ENCODE results near the gene ETNK2.
A peak's percentile ranks its signal among the peaks of the same experiment; 100 is the strongest.

Gene ETNK2

DNA sequence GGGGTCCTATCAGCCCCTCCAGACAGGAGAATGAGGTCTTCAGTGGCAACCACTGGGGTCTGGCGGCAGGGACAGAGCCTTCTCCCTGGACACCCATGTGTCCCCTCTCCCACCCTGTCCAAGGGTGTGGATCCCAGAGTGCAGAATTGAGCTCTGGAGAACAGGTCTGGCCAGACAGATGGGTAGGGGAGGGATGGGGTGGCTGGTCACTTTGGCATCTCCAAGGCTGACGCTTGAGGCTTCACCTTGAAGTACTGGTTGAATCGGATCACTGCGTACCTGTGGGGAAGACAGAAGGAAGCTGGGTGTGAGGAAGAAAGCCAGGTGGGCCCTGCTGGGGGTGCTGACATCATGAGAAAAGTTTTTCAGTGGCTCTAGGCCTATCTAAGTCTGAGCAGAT lies 19.9 kb downstream of the ETNK2 start:
- H3K4me3 ChIP-seq (ENCODE audit: low read depth, low read length), result no peak overlapping the region
- peaks cover 17% of the 10 kb centered on the region for H3K36me3 ChIP-seq (ENCODE audit: control insufficient read depth, insufficient read depth, low read length)
- H3K27ac ChIP-seq (ENCODE audit: low read depth, low read length), result no peak overlapping the region
- H3K9me3 ChIP-seq (ENCODE audit: control insufficient read depth, insufficient read depth, low read length), result no peaks in the 10 kb centered on the region
- H3K27me3 ChIP-seq (ENCODE audit: control insufficient read depth, insufficient read depth, low read length), result no peaks in the 10 kb centered on the region
- peaks cover 13% of the 10 kb centered on the region for H3K4me1 ChIP-seq (ENCODE audit: control insufficient read depth, insufficient read depth, low read length)
- H3K9ac ChIP-seq (ENCODE audit: low read depth, low read length), result no peak overlapping the region

DNA sequence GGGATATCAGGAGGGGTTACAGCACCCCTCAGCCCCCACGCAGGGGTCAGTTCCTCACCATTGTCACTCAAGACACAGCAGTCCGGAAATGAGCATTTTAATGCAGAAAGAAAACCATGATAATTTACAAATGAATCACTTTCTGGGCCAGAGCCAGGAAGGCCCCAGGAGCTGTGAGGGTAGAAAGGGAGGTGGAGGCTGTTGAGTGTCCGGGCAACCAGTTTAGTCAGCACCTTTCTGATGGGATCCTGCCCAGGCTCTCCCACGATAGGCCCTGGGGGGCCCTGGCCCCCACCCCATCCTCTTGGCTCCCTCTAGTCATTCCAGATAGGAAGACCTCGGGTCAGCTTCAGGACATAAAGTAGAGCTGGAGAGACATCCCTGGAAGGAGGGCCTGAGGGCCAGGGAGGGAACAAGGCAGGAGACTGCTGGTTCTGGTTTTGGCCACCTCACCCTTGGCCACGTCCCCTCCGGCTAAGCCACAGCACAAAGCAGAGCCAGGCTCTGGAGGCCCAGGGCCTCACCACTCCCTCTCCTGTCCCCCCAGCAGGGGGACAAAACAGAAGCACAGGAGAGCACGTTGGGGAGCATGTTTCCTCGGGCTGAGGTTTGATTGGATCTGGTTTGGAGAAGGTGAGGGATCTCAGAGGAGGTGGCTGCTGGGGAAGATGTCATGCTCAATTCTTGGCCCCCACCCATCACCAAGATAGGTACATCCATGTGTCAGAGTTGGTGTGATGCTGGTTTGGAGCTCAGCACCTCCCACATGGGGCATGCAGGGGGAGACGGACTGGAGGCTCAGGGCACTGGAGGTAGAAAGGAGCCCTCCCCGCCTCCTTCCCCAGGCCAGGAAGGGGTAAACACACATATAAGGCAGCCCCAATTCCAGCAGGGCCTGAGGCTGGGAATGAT lies 20.6 kb downstream of the ETNK2 start:
- H3K4me1 ChIP-seq (ENCODE audit: control insufficient read depth, insufficient read depth, low read length), result peaks cover 13% of the 10 kb centered on the region
- H3K4me3 ChIP-seq (ENCODE audit: low read depth, low read length), result no peak overlapping the region
- H3K9me3 ChIP-seq (ENCODE audit: control insufficient read depth, insufficient read depth, low read length), result no peaks in the 10 kb centered on the region
- H3K36me3 ChIP-seq (ENCODE audit: control insufficient read depth, insufficient read depth, low read length), result peaks cover 25% of the 10 kb centered on the region
- no peaks in the 10 kb centered on the region for H3K27me3 ChIP-seq (ENCODE audit: control insufficient read depth, insufficient read depth, low read length)
- H3K27ac ChIP-seq (ENCODE audit: low read depth, low read length), result no peak overlapping the region
- H3K9ac ChIP-seq (ENCODE audit: low read depth, low read length), result no peak overlapping the region

DNA sequence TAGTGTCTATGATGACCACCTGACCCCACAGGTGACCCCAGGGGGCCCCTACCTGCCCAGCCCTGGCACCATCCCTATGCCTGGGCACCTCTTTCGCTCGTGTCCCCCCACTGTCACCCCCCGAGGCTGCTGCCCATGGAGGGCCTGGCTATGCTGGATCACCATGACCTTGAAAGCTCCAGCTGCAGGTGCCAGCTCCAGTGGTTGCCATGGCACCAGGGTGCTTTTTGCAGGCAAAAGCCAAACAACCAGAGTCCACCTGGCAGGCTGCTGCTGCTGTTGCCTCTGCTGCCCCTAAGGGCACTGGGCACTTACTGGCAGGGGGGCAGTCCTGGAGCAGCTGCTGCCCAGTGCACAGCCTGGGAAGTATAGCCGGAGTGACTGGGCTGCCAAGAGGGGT lies 21.7 kb downstream of the ETNK2 start:
- Histone ChIP-seq H3K36me3 (ENCODE audit: control insufficient read depth, insufficient read depth, low read length) (peaks cover 35% of the 10 kb centered on the region), H3K4me3 (ENCODE audit: low read depth, low read length) (no peak overlapping the region), H3K27me3 (ENCODE audit: control insufficient read depth, insufficient read depth, low read length) (no peaks in the 10 kb centered on the region), H3K9me3 (ENCODE audit: control insufficient read depth, insufficient read depth, low read length) (no peaks in the 10 kb centered on the region), H3K4me1 (ENCODE audit: control insufficient read depth, insufficient read depth, low read length) (peaks cover 13% of the 10 kb centered on the region), H3K27ac (ENCODE audit: low read depth, low read length) (no peak overlapping the region), H3K9ac (ENCODE audit: low read depth, low read length) (no peak overlapping the region)

DNA sequence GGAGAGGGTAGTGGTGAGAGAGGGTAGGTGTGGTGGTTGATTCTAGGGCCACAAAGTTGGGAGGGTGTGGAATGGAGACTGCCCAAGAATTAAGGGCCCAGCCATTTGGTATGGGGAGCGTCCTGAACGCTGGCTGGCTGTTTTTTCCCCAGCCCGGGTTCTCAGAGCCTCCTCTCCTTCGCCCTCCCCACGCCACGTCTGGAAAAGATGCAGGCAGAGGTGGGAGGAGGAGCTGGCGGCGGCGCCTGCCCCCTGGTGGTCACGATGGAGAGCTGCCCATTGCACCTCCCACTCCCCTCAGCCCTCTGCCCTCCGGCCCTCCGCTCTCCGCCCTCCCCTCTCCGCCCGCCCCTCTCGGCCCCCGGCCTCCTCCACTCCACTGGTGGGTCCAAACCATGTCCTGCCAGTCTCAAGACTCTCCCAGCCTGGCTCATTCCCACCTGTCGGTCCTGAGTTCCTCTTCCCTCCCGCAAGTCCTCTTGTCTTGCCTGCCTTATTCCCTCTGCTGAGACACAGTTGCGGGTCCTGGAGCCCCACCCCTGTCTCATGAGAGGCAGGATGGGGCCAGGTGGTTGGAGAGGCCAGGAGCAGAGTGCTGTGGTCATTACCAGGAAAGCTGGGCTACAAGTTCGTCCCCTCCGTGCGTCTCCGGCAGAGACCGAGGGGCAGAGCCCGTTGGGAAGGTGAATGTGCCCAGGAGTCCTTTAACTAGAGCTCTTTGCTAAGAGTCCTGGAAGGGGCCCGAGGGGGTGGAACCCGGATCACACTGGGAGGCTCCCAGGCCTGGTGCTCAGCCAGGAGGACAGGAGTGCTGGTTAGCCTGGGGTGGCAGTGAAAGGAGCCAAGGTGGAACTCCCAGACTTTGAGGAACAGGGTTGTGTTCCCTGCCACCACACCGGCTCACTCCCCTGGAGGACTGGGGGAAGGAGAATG lies 22.6 kb downstream of the ETNK2 start:
- H3K36me3 ChIP-seq (ENCODE audit: control insufficient read depth, insufficient read depth, low read length), result peaks cover 45% of the 10 kb centered on the region
- peak overlapping the region; percentile 37; the same call in 1 of the 2 replicates for H3K4me3 ChIP-seq (ENCODE audit: low read depth, low read length)
- H3K27ac ChIP-seq (ENCODE audit: low read depth, low read length), result peak overlapping the region; percentile 25
- H3K9ac ChIP-seq (ENCODE audit: low read depth, low read length), result no peak overlapping the region
- peaks cover 13% of the 10 kb centered on the region for H3K4me1 ChIP-seq (ENCODE audit: control insufficient read depth, insufficient read depth, low read length)
- no peaks in the 10 kb centered on the region for H3K27me3 ChIP-seq (ENCODE audit: control insufficient read depth, insufficient read depth, low read length)
- no peaks in the 10 kb centered on the region for H3K9me3 ChIP-seq (ENCODE audit: control insufficient read depth, insufficient read depth, low read length)

DNA sequence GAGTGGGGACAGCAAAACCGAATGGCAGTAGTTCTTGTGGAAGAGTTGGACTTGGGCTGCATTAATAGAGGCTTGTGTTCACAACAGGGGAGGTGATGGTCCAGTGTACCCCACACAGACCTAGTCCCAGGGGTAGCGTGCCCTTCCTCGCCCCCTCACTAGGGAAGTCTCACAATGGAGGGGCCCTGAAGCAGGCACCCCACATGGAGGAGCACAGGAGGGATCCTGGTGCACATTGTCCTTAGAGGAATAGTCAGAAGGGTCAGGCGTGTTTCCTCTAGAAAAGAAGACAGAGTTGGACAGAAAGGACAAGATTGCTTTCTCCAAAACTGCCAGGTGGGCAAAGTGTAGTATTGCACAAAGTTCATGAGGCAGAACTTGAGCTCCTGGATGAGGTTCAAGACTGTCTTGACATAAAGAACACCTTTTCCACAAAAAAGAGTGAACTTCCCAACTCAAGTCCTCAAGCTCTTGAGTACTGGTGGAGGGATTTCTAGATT lies 23.3 kb downstream of the ETNK2 start:
- Histone ChIP-seq H3K4me1 (ENCODE audit: control insufficient read depth, insufficient read depth, low read length) (peaks cover 13% of the 10 kb centered on the region), H3K9ac (ENCODE audit: low read depth, low read length) (no peak overlapping the region), H3K9me3 (ENCODE audit: control insufficient read depth, insufficient read depth, low read length) (no peaks in the 10 kb centered on the region), H3K36me3 (ENCODE audit: control insufficient read depth, insufficient read depth, low read length) (peaks cover 47% of the 10 kb centered on the region), H3K27ac (ENCODE audit: low read depth, low read length) (peak overlapping the region; percentile 25), H3K27me3 (ENCODE audit: control insufficient read depth, insufficient read depth, low read length) (no peaks in the 10 kb centered on the region), H3K4me3 (ENCODE audit: low read depth, low read length) (no peak overlapping the region)

DNA sequence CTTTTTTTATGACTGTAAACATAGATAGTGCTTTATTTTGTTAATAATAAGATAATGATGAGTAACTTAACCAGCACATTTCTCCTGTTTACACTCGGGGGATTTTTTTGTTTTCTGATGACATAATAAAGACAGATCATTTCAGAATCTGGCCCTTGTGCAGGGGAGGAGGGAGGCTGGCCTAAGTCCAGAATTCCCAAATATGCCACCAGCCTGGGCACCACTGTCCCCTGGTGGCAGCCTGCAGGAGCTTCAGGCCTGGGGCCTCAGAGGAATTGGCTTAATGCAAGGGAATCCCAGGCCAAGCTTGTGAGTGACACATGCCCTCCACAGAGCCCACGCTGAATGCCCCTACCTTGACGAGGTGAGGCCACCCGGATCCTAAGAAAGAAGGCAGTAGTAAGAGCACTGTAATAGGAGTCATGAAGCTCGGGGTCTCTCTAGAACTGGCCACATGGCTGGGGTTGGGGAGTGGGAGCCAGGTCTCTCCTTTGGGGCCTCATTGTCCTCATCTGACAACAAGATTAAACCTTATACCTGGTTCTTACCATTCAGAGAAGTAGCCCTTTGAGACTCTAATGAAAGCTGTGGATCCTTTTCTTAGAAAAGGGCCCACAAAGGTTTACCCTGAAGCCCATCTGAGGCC lies 24.1 kb downstream of the ETNK2 start:
- Histone ChIP-seq H3K36me3 (ENCODE audit: control insufficient read depth, insufficient read depth, low read length) (peaks cover 55% of the 10 kb centered on the region), H3K9ac (ENCODE audit: low read depth, low read length) (no peak overlapping the region), H3K27ac (ENCODE audit: low read depth, low read length) (no peak overlapping the region), H3K4me1 (ENCODE audit: control insufficient read depth, insufficient read depth, low read length) (peaks cover 13% of the 10 kb centered on the region), H3K9me3 (ENCODE audit: control insufficient read depth, insufficient read depth, low read length) (no peaks in the 10 kb centered on the region), H3K27me3 (ENCODE audit: control insufficient read depth, insufficient read depth, low read length) (no peaks in the 10 kb centered on the region), H3K4me3 (ENCODE audit: low read depth, low read length) (no peak overlapping the region)

DNA sequence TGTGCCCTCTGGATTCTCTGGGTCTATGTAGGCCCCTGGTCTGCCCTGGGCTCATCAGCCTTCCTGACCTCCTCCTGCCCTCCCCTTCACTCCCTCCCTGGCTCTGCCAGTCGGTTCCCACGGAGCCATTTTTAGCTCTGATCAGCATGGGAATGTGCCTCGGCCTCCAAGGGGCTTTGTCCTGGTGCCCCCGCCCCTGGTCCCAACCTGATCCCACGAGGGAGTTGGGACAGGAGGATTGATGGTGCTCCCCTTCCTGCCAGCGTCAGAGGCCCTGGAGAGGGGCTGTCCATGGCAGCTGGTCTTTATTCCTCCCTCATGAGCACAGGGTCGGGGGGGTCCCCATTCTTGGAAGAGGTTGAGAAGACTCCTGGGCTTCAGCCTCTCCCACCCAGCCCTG lies 24.9 kb downstream of the ETNK2 start:
- Histone ChIP-seq H3K4me3 (ENCODE audit: low read depth, low read length) (no peak overlapping the region), H3K27me3 (ENCODE audit: control insufficient read depth, insufficient read depth, low read length) (no peaks in the 10 kb centered on the region), H3K9ac (ENCODE audit: low read depth, low read length) (no peak overlapping the region), H3K4me1 (ENCODE audit: control insufficient read depth, insufficient read depth, low read length) (peaks cover 13% of the 10 kb centered on the region), H3K27ac (ENCODE audit: low read depth, low read length) (no peak overlapping the region), H3K36me3 (ENCODE audit: control insufficient read depth, insufficient read depth, low read length) (peaks cover 63% of the 10 kb centered on the region), H3K9me3 (ENCODE audit: control insufficient read depth, insufficient read depth, low read length) (no peaks in the 10 kb centered on the region)

DNA sequence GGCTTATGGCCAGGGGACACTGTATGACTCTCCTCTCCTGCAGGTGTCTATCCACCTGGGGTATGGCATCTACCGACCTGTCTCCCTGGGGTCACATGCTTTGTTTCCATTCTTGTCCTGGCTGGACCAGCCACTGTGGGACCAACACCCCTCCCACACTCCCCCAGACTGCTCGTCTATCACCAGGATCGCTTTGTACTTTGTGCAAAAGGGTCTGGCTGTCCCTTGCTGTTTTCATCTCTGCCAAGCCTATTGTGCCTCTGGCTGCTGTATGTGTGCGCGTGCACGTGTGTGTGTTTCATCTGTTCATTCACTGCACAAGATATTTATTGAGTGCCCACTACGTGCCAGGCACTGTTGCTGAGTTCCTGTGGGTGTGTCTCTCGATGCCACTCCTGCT lies 25.5 kb downstream of the ETNK2 start:
- Histone ChIP-seq H3K4me1 (ENCODE audit: control insufficient read depth, insufficient read depth, low read length) (peaks cover 13% of the 10 kb centered on the region), H3K27me3 (ENCODE audit: control insufficient read depth, insufficient read depth, low read length) (no peaks in the 10 kb centered on the region), H3K27ac (ENCODE audit: low read depth, low read length) (no peak overlapping the region), H3K4me3 (ENCODE audit: low read depth, low read length) (no peak overlapping the region), H3K36me3 (ENCODE audit: control insufficient read depth, insufficient read depth, low read length) (peaks cover 68% of the 10 kb centered on the region), H3K9ac (ENCODE audit: low read depth, low read length) (no peak overlapping the region), H3K9me3 (ENCODE audit: control insufficient read depth, insufficient read depth, low read length) (no peaks in the 10 kb centered on the region)

DNA sequence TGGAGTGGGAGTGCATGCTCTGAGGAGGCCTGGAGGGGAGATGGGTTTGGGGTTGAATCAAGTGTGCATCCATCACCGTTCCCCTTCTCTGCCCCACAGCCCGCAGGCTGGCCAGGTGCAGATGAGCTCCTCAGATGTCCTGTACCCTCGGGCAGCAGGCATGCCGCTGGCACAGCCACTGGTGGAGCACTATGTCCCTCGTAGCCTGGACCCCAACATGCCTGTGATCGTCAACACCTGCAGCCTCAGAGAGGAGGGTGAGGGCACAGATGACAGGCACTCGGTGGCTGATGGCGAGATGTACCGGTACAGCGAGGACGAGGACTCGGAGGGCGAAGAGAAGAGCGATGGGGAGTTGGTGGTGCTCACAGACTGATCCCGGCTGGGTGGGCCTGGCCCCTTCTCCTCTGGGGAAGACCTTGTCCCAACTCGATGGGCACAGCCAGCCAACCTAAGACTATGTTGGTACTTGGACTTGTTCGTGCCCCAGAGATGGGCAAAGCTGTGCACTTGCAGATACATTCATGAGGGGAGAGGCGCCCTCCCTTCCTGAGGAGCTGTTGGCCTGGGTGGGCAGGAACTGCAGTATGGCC lies 26.0 kb downstream of the ETNK2 start:
- Histone ChIP-seq H3K9ac (ENCODE audit: low read depth, low read length) (no peak overlapping the region), H3K36me3 (ENCODE audit: control insufficient read depth, insufficient read depth, low read length) (peaks cover 72% of the 10 kb centered on the region), H3K4me1 (ENCODE audit: control insufficient read depth, insufficient read depth, low read length) (peaks cover 13% of the 10 kb centered on the region), H3K4me3 (ENCODE audit: low read depth, low read length) (no peak overlapping the region), H3K27ac (ENCODE audit: low read depth, low read length) (no peak overlapping the region), H3K9me3 (ENCODE audit: control insufficient read depth, insufficient read depth, low read length) (no peaks in the 10 kb centered on the region), H3K27me3 (ENCODE audit: control insufficient read depth, insufficient read depth, low read length) (no peaks in the 10 kb centered on the region)

DNA sequence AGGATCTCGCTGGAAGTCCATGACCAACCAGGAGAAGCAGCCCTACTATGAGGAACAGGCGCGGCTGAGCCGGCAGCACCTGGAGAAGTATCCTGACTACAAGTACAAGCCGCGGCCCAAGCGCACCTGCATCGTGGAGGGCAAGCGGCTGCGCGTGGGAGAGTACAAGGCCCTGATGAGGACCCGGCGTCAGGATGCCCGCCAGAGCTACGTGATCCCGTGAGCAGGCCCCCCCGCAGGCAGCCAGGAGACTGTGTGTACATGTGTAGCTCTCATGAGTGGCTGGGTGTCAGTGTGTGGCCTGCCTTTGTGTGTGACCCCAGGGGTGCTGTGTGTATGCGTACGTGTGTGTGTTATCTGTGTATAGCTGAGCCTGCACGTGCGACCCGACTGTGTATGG lies 27.2 kb downstream of the ETNK2 start:
- Histone ChIP-seq H3K27ac (ENCODE audit: low read depth, low read length) (no peak overlapping the region), H3K4me3 (ENCODE audit: low read depth, low read length) (no peak overlapping the region), H3K36me3 (ENCODE audit: control insufficient read depth, insufficient read depth, low read length) (peaks cover 83% of the 10 kb centered on the region), H3K27me3 (ENCODE audit: control insufficient read depth, insufficient read depth, low read length) (no peaks in the 10 kb centered on the region), H3K4me1 (ENCODE audit: control insufficient read depth, insufficient read depth, low read length) (peaks cover 12% of the 10 kb centered on the region), H3K9ac (ENCODE audit: low read depth, low read length) (no peak overlapping the region), H3K9me3 (ENCODE audit: control insufficient read depth, insufficient read depth, low read length) (no peaks in the 10 kb centered on the region)

All from HUES48 (cell line).